ENCODE results near the gene SHANK1.

- no peak for TF ChIP-seq CTCF (IDR thresholded peaks at IDR 0.05)
- TF ChIP-seq POLR2A (IDR thresholded peaks at IDR 0.05) = no peak
- no peak for TF ChIP-seq POLR2AphosphoS5 (IDR thresholded peaks at IDR 0.05)
Measured at GRCh38 chr19:50718255-50719118, 1.1 kb downstream of the SHANK1 start.

All from suprapubic skin (tissue), 4 donors.